Duodenal mucosa (tissue), 2 donors: ENCODE results near the gene WNT3.

ENCODE experiments used
- H3K27ac ChIP-seq: one replicate; pipeline ENCODE4 v1.7.0; 2013; ENCODE audit warnings: low read depth, low read length
- H3K27me3 ChIP-seq, 2 donors: one replicate each; pipeline ENCODE4 v1.7.0; 2013; ENCODE audit warnings: low read length in 2 of 2, control low read depth in 1 of 2; ENCODE audit not compliant: insufficient read depth in 2 of 2, control insufficient read depth in 1 of 2
- H3K36me3 ChIP-seq, 2 donors: one replicate each; pipeline ENCODE4 v1.7.0; 2013; ENCODE audit warnings: low read length in 2 of 2, control low read depth in 1 of 2; ENCODE audit not compliant: insufficient read depth in 2 of 2, control insufficient read depth in 1 of 2
- H3K4me1 ChIP-seq, 2 donors: one replicate each; pipeline ENCODE4 v1.7.0; 2013; ENCODE audit warnings: low read length in 2 of 2, control low read depth in 1 of 2; ENCODE audit not compliant: insufficient read depth in 2 of 2, control insufficient read depth in 1 of 2
- H3K4me3 ChIP-seq, 2 donors: one replicate each; pipeline ENCODE4 v1.7.0; 2013; ENCODE audit warnings: low read length in 2 of 2, low read depth in 1 of 2
- H3K9ac ChIP-seq, 2 donors: one replicate each; pipeline ENCODE4 v1.7.0; 2013; ENCODE audit warnings: low read length in 2 of 2, low read depth in 1 of 2
- H3K9me3 ChIP-seq, 2 donors: one replicate each; pipeline ENCODE4 v1.7.0; 2013; ENCODE audit warnings: low read length in 2 of 2, control low read depth in 1 of 2; ENCODE audit not compliant: control insufficient read depth in 1 of 2

Gene WNT3

GRCh38 chr17:46789610-46790009 lies 28.9 kb downstream of the WNT3 start:
- Histone ChIP-seq H3K27ac (no peak overlapping the region), H3K9ac (no peak overlapping the region), H3K9me3 (no peaks in the 10 kb centered on the region), H3K36me3 (no peaks in the 10 kb centered on the region), H3K4me1 (no peaks in the 10 kb centered on the region), H3K4me3 (no peak overlapping the region), H3K27me3 (peaks cover 7 to 17% of the 10 kb centered on the region in 2 donors)

GRCh38 chr17:46788796-46789195 lies 29.7 kb downstream of the WNT3 start:
- H3K9me3 ChIP-seq = no peaks in the 10 kb centered on the region
- peaks cover 0 to 2% of the 10 kb centered on the region in 2 donors for H3K4me1 ChIP-seq
- H3K4me3 ChIP-seq = no peak overlapping the region
- H3K36me3 ChIP-seq = no peaks in the 10 kb centered on the region
- no peak overlapping the region for H3K27ac ChIP-seq
- H3K9ac ChIP-seq = no peak overlapping the region
- H3K27me3 ChIP-seq = peaks cover under 1 to 17% of the 10 kb centered on the region in 2 donors

GRCh38 chr17:46788300-46788699 lies 30.2 kb downstream of the WNT3 start:
- Histone ChIP-seq H3K9me3 (no peaks in the 10 kb centered on the region), H3K4me1 (peaks cover 0 to 7% of the 10 kb centered on the region in 2 donors), H3K9ac (no peak overlapping the region), H3K36me3 (no peaks in the 10 kb centered on the region), H3K27me3 (peaks cover 0 to 12% of the 10 kb centered on the region in 2 donors), H3K27ac (no peak overlapping the region), H3K4me3 (no peak overlapping the region)

GRCh38 chr17:46787478-46787877 lies 31.0 kb downstream of the WNT3 start:
- Histone ChIP-seq H3K27ac (no peak overlapping the region), H3K27me3 (peaks cover 0 to 12% of the 10 kb centered on the region in 2 donors), H3K4me3 (no peak overlapping the region), H3K9me3 (no peaks in the 10 kb centered on the region), H3K4me1 (peaks cover 8 to 16% of the 10 kb centered on the region in 2 donors), H3K9ac (no peak overlapping the region), H3K36me3 (no peaks in the 10 kb centered on the region)

- Histone ChIP-seq H3K9ac (no peak overlapping the region), H3K27ac (no peak overlapping the region), H3K36me3 (no peaks in the 10 kb centered on the region), H3K4me3 (no peak overlapping the region), H3K27me3 (peaks cover 0 to 11% of the 10 kb centered on the region in 2 donors), H3K9me3 (no peaks in the 10 kb centered on the region), H3K4me1 (peaks cover 10 to 17% of the 10 kb centered on the region in 2 donors)
These were observed 32.8 kb downstream of the WNT3 start for GRCh38 chr17:46785696-46786095.

- Histone ChIP-seq H3K9me3 (no peaks in the 10 kb centered on the region), H3K9ac (no peak overlapping the region), H3K27me3 (no peaks in the 10 kb centered on the region), H3K36me3 (no peaks in the 10 kb centered on the region), H3K4me1 (peaks cover 10 to 17% of the 10 kb centered on the region in 2 donors), H3K4me3 (no peak overlapping the region), H3K27ac (no peak overlapping the region)
These were observed 35.4 kb downstream of the WNT3 start for GRCh38 chr17:46783031-46783593.

- peaks cover 10 to 18% of the 10 kb centered on the region in 2 donors for H3K4me1 ChIP-seq
- H3K27me3 ChIP-seq = peaks cover 0 to under 1% of the 10 kb centered on the region in 2 donors
These were observed 36.1 kb downstream of the WNT3 start for GRCh38 chr17:46782250-46782953.

GRCh38 chr17:46780003-46780373 lies 38.5 kb downstream of the WNT3 start:
- Histone ChIP-seq H3K27ac (no peak overlapping the region), H3K36me3 (no peaks in the 10 kb centered on the region), H3K9me3 (no peaks in the 10 kb centered on the region), H3K27me3 (peaks cover 0 to 4% of the 10 kb centered on the region in 2 donors), H3K4me3 (no peak overlapping the region), H3K4me1 (peaks cover 10 to 21% of the 10 kb centered on the region in 2 donors), H3K9ac (no peak overlapping the region)

More at GRCh38 chr17:46782250-46782953, 36.1 kb downstream of the WNT3 start:
- Histone ChIP-seq H3K27ac (no peak overlapping the region), H3K9me3 (no peaks in the 10 kb centered on the region), H3K9ac (no peak overlapping the region), H3K36me3 (no peaks in the 10 kb centered on the region), H3K4me3 (no peak overlapping the region)

GRCh38 chr17:46777943-46778915 lies 40.3 kb downstream of the WNT3 start:
- Histone ChIP-seq H3K9ac (no peak overlapping the region), H3K36me3 (no peaks in the 10 kb centered on the region), H3K9me3 (no peaks in the 10 kb centered on the region), H3K27me3 (peaks cover 0 to 4% of the 10 kb centered on the region in 2 donors), H3K4me1 (peaks cover 10 to 14% of the 10 kb centered on the region in 2 donors), H3K27ac (no peak overlapping the region), H3K4me3 (no peak overlapping the region)
